ENCODE measurements around the gene PRKG1.

DNA sequence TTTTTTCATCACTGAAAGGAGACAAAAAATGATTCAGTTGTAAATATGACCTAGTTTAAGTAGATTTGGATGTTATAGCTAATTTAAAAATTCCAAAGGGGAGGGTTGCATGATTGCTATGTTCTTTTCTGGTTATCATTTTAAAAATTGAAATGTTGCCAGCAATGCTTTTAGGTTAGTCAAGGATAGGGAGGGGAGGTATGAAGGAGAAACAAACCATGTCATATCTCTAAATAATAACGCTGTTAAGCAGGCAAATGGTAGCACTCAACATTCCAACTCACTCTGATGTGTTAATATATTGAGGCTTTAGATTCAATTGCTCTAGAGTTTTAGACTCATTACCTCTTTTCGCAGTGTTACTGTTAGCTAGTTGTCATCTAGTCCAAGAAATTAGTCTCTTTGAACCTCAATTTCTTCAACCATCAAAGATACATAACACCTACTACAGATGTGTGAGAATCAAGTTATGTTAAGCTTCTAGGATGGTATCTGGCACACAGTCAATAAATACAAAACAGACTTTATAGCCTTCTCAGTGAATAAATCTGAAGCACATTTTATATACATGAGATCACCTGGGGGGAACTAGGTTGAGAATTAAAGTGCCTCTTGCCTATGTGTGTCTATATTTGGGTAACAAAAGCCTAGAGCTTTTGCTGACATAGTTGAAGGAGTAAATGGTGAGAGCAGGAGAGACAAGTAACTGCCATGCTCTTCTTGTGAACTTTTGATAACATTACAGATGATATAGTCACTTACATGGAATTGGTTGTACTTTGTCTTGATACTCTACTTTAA lies 500.2 kb downstream of the PRKG1 start:
- no peak for TF ChIP-seq EZH2 (IDR thresholded peaks at IDR 0.05; ENCODE audit: insufficient read depth, poor library complexity, severe bottlenecking)
- TF ChIP-seq EZH2phosphoT487 (IDR thresholded peaks at IDR 0.05; ENCODE audit: insufficient read depth, low read depth), result no peak

Data from GM23248 (cell line).